Measurements from ENCODE around the gene IRS2.

The IRS2 gene

GRCh38 chr13:109809216-109809932, 23.0 kb upstream of the IRS2 start:
- FAIRE-seq = no peak
- no peak for DNase-seq (ENCODE audit: insufficient read length, low spot score)

GRCh38 chr13:109807345-109807744, 21.0 kb upstream of the IRS2 start:
- DNase-seq (ENCODE audit: insufficient read length, low spot score) (no peak), FAIRE-seq (no peak)

GRCh38 chr13:109804654-109805053, 18.3 kb upstream of the IRS2 start:
- FAIRE-seq = no peak
- no peak for DNase-seq (ENCODE audit: insufficient read length, low spot score)

GRCh38 chr13:109803825-109804224, 17.4 kb upstream of the IRS2 start:
- no peak for DNase-seq (ENCODE audit: insufficient read length, low spot score)
- FAIRE-seq = no peak

- no peak for FAIRE-seq
- DNase-seq (ENCODE audit: insufficient read length, low spot score) = no peak
Observed at GRCh38 chr13:109802936-109803335, 16.6 kb upstream of the IRS2 start.

GRCh38 chr13:109795011-109795410, 8.6 kb upstream of the IRS2 start:
- no peak for DNase-seq (ENCODE audit: insufficient read length, low spot score)
- no peak for FAIRE-seq

GRCh38 chr13:109794095-109794494, 7.7 kb upstream of the IRS2 start:
- DNase-seq (ENCODE audit: insufficient read length, low spot score) (no peak), FAIRE-seq (no peak)

- FAIRE-seq = no peak
- no peak for DNase-seq (ENCODE audit: insufficient read length, low spot score)
Observed at GRCh38 chr13:109792416-109793059, 6.2 kb upstream of the IRS2 start.

- peak; percentile 61 for FAIRE-seq
- no peak for DNase-seq (ENCODE audit: insufficient read length, low spot score)
Observed at GRCh38 chr13:109790942-109791605, 4.7 kb upstream of the IRS2 start.

GRCh38 chr13:109790086-109790485, 3.7 kb upstream of the IRS2 start:
- DNase-seq (ENCODE audit: insufficient read length, low spot score) = no peak
- no peak for FAIRE-seq

GRCh38 chr13:109789262-109789661, 2.9 kb upstream of the IRS2 start:
- FAIRE-seq (no peak), DNase-seq (ENCODE audit: insufficient read length, low spot score) (no peak)

GRCh38 chr13:109788372-109789111, 2.2 kb upstream of the IRS2 start:
- FAIRE-seq (no peak), DNase-seq (ENCODE audit: insufficient read length, low spot score) (no peak)

- FAIRE-seq = no peak
- no peak for DNase-seq (ENCODE audit: insufficient read length, low spot score)
Observed at GRCh38 chr13:109787135-109787954, 962 bp upstream of the IRS2 start.

GRCh38 chr13:109785892-109786450, 412 bp downstream of the IRS2 start:
- FAIRE-seq = no peak
- DNase-seq (ENCODE audit: insufficient read length, low spot score) = no peak

GRCh38 chr13:109785141-109785891, 1.1 kb downstream of the IRS2 start:
- FAIRE-seq = no peak
- no peak for DNase-seq (ENCODE audit: insufficient read length, low spot score)

GRCh38 chr13:109784590-109785140, 1.7 kb downstream of the IRS2 start:
- FAIRE-seq (no peak), DNase-seq (ENCODE audit: insufficient read length, low spot score) (no peak)

- FAIRE-seq (no peak), DNase-seq (ENCODE audit: insufficient read length, low spot score) (no peak)
Observed at GRCh38 chr13:109783815-109784589, 2.4 kb downstream of the IRS2 start.

- DNase-seq (ENCODE audit: insufficient read length, low spot score) (no peak), FAIRE-seq (no peak)
Observed at GRCh38 chr13:109783447-109783814, 3.0 kb downstream of the IRS2 start.

Data from GM19239 (cell line).